Stomach (tissue), 9 donors: ENCODE data around the gene FLT1. TPM values are rescaled to one million over a fixed set of nuclear protein-coding genes. Genes with fewer than 3 reads are reported as not detected.

Source experiments
- DNase-seq, 2 donors: peaks; one replicate each; pipeline versions ENCODE4 v3.0.0 to v3.0.0-alpha.2; 2013 to 2019
- H3K27ac ChIP-seq, 5 donors: fragments of 200-600 bp in 4 of 5; sonication (generic) in 4 of 5; one replicate each; pipeline ENCODE4 v1.5.1; 2013 to 2019; ENCODE audit warnings: mild to moderate bottlenecking in 1 of 5, moderate library complexity in 1 of 5
- H3K27me3 ChIP-seq, 3 donors: fragments of 200-600 bp; sonication (generic); one replicate each; pipeline ENCODE4 v1.5.1; 2017 to 2019; ENCODE audit warnings: mixed run types in 1 of 3
- H3K36me3 ChIP-seq, 4 donors: fragments of 200-600 bp; sonication (generic); 1 replicate in 3 of 4; 2 replicates in 1 of 4; pipeline ENCODE4 v1.5.1; 2016 to 2019
- H3K4me1 ChIP-seq, 4 donors: fragments of 200-600 bp; sonication (generic); one replicate each; pipeline ENCODE4 v1.5.1; 2016 to 2019
- H3K4me3 ChIP-seq, 4 donors: fragments of 200-600 bp; sonication (generic) in 3 of 4; one replicate each; pipeline ENCODE4 v1.5.1; 2016 to 2019; ENCODE audit warnings: mild to moderate bottlenecking in 1 of 4
- H3K9me3 ChIP-seq, 4 donors: fragments of 200-600 bp; sonication (generic); one replicate each; pipeline ENCODE4 v1.5.1; 2016 to 2019
- EP300 ChIP-seq: sonication (generic); formaldehyde crosslinking; IDR thresholded peaks from one replicate; pipeline ENCODE4 v1.6.1; 2017; ENCODE audit warnings: antibody characterized with exemption
- POLR2A ChIP-seq, 4 donors: fragments of 450-650 bp; IDR thresholded peaks; one replicate each; pipeline ENCODE4 v1.6.1; 2016; ENCODE audit warnings: antibody characterized with exemption in 4 of 4, control low read depth in 2 of 4, mild to moderate bottlenecking in 1 of 4, moderate library complexity in 1 of 4
- POLR2AphosphoS5 ChIP-seq, 3 donors: sonication (generic); formaldehyde crosslinking; IDR thresholded peaks; one replicate each; pipeline ENCODE4 v1.6.1; 2016; ENCODE audit warnings: antibody characterized with exemption in 3 of 3
- WGBS, 5 donors: extraction: QIAGEN DNeasy Blood & Tissue Kit in 3 of 5; methylation state at CpG; one replicate each; pipeline versions ENCODE4 v1.1.5 to v1.1.7; 2013 to 2018; 5-methylcytosine and 5-hydroxymethylcytosine counted together
- intact Hi-C: fragments of 100-400 bp; cut with DNase I; formaldehyde crosslinking; loops from one replicate; pipeline ENCODE4 v1.15.1; 2023; ENCODE audit warnings: low total_unique reads
- polyA plus RNA-seq, 3 donors: library from polyadenylated mRNA; stranded (reverse); fragments of 200-250 nt; gene quantifications; one replicate each; pipeline ENCODE4 v1.2.3, GENCODE V29; 2013
- total RNA-seq, 5 donors: library from RNA; depleted of rRNA; stranded (reverse); fragments of >200 nt; gene quantifications; one replicate each; pipeline versions ENCODE4 v1.1.0 to v1.2.3, GENCODE V29; 2014 to 2016
- TF ChIP-seq, protein P1 (sequence below), 7 experiments: fragments of 450-650 bp in 4 of 7; fragments of 200-600 bp in 3 of 7; sonication (generic) in 3 of 7; IDR thresholded peaks; one replicate each; pipeline ENCODE4 v1.5.1; 2016 to 2019; ENCODE audit warnings: antibody characterized with exemption in 7 of 7, control low read depth in 2 of 7, mild to moderate bottlenecking in 1 of 7
- donor health status: healthy with polysubstance abuse.
- donor health status: Bipolar disorder and iron deficiency.
- donor health status: healthy.

FLT1 gene
- total and polyA plus RNA-seq, 8 donors, result 1.00 to 41.9 (median 3.6) TPM; not detected in 1

DNA sequence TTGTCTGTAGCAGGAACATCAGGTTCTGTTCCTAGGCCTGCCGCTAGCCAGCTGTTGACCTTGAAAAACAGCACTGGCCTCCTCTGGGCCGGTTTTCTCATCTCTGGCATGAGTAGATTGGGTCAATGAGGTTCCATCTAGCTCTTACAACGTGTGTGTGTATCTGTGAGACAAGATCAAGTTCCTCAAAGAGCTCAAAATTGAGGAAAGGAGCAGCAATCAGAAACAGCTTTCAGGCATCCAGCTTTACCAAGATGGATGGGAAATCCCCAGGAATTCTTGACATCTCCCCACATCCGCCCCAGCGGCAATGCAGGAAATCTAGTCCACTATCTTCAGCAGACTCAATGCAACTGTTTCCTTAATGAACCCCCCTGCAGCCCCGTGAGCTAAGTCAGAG lies 4.9 kb downstream of the FLT1 start:
- 49 to 54% (median 54%) methylated on average over 6 of the region's 6 CpGs for WGBS, 5 donors
- no peak overlapping the region for H3K4me3 ChIP-seq
- DNase-seq, result no peak
- peaks cover 12 to 96% (median 48%) of the 10 kb centered on the region in 3 donors for H3K27me3 ChIP-seq
- no peaks in the 10 kb centered on the region for H3K36me3 ChIP-seq
- TF ChIP-seq EP300, result no peak
- no peak for TF ChIP-seq POLR2A (IDR thresholded peaks at IDR 0.05)
- TF ChIP-seq POLR2AphosphoS5 (IDR thresholded peaks at IDR 0.05), result no peak
- TF ChIP-seq, protein P1, sequence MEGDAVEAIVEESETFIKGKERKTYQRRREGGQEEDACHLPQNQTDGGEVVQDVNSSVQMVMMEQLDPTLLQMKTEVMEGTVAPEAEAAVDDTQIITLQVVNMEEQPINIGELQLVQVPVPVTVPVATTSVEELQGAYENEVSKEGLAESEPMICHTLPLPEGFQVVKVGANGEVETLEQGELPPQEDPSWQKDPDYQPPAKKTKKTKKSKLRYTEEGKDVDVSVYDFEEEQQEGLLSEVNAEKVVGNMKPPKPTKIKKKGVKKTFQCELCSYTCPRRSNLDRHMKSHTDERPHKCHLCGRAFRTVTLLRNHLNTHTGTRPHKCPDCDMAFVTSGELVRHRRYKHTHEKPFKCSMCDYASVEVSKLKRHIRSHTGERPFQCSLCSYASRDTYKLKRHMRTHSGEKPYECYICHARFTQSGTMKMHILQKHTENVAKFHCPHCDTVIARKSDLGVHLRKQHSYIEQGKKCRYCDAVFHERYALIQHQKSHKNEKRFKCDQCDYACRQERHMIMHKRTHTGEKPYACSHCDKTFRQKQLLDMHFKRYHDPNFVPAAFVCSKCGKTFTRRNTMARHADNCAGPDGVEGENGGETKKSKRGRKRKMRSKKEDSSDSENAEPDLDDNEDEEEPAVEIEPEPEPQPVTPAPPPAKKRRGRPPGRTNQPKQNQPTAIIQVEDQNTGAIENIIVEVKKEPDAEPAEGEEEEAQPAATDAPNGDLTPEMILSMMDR (IDR thresholded peaks at IDR 0.05), result no peak
- H3K27ac ChIP-seq, result no peak overlapping the region
- no peaks in the 10 kb centered on the region for H3K9me3 ChIP-seq
- peaks cover 13 to 18% (median 16%) of the 10 kb centered on the region in 4 donors for H3K4me1 ChIP-seq
- intact Hi-C loops, result no loop called here

DNA sequence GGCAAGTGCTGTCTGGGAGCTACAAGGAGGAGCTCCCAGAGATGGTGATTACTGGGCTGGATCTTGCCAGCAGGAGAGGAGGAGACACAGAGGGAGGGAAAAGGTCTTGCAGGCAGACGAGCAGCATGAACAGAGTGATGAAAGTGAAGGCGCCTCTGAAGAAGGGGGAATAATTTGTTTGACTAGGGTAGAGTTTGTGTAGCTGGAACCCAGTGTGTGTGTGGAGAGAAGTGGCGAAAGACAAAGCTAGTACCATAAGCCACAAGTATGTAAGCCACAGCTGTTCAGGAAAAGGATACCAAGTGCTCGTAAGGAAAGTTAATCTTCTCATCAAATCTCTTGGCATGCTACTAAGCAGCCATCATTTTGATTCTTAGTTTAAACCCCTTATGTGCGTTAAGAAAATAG lies 5.4 kb downstream of the FLT1 start:
- TF ChIP-seq, protein P1 (IDR thresholded peaks at IDR 0.05), result no peak
- TF ChIP-seq EP300 (no peak), POLR2AphosphoS5 (IDR thresholded peaks at IDR 0.05) (no peak), POLR2A (IDR thresholded peaks at IDR 0.05) (no peak)
- WGBS, 5 donors, result 33 to 46% (median 46%) methylated on average over 5 of the region's 5 CpGs
- Histone ChIP-seq H3K36me3 (no peaks in the 10 kb centered on the region), H3K4me1 (peaks cover 8 to 12% (median 11%) of the 10 kb centered on the region in 4 donors), H3K27ac (no peak overlapping the region), H3K27me3 (peaks cover 9 to 94% (median 44%) of the 10 kb centered on the region in 3 donors), H3K9me3 (no peaks in the 10 kb centered on the region), H3K4me3 (no peak overlapping the region)
- intact Hi-C loops, result no loop called here
- DNase-seq, result no peak

DNA sequence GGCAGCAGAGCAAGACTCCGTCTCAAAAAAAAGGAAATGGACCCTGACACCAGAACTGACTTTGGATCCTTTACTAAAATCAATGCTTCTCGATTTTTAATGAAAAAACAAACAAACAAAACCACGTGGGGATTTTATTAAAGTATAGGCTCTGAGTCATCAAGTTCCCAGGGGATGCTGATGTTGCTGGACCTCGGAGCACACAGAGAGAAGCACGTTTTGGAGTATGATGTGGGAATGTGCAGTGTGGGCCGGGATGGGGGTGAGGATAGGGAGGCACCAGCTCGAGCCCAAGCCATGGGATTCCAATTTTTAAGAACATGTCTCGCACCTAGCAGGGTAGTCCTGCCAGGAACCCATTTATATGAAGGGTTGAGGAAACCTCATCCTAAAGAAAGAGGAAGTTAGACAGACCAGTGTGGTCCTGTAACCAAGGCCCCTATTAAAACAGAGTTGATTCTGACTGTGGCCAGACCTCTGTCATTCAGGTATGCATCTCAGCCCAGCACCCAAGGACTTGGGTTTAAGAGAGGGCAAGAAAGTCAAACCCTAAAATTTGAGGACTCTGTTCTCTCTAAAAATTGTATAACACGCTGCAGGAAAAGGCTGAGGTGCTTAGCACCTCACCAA lies 6.4 kb downstream of the FLT1 start:
- Histone ChIP-seq H3K27ac (no peak overlapping the region), H3K4me1 (peaks cover 0 to 2% (median under 1%) of the 10 kb centered on the region in 4 donors), H3K9me3 (no peaks in the 10 kb centered on the region), H3K27me3 (peaks cover 0 to 92% (median 34%) of the 10 kb centered on the region in 3 donors), H3K4me3 (no peak overlapping the region), H3K36me3 (no peaks in the 10 kb centered on the region)
- TF ChIP-seq EP300 (no peak), POLR2A (IDR thresholded peaks at IDR 0.05) (no peak), POLR2AphosphoS5 (IDR thresholded peaks at IDR 0.05) (no peak)
- TF ChIP-seq, protein P1 (IDR thresholded peaks at IDR 0.05), result no peak
- WGBS, 5 donors, result 57 to 75% (median 69%) methylated on average over 9 of the region's 9 CpGs
- no peak for DNase-seq
- intact Hi-C loops, result no loop called here

DNA sequence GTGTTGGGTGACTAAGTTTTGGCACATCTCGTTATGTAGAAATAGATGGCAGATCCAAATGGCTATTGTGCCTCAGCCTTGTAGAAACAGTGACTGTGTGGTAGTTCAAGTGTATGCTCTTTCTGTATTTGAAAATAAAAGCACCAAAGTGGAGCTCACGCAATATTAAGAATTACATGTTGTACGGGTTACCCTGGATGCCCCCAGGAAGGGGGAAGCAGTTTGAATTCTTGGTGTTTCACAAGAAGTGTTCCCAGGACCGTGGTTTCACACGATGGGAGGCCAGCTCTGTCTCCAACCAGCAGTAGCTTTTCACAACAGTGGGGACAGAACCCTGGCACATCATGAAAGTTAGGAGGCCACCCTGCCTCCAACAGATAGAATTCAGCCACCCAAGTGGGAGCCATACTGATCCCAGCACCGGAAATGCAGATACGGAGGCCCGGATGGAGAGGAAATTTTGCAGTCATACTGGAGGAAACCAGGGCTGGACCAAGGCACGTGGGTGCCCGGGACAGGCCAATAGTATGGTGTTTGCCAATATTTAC lies 8.9 kb downstream of the FLT1 start:
- H3K4me3 ChIP-seq, result no peak overlapping the region
- no peak overlapping the region for H3K27ac ChIP-seq
- peaks cover 0 to 85% (median 9%) of the 10 kb centered on the region in 3 donors for H3K27me3 ChIP-seq
- intact Hi-C loops, result no loop called here
- H3K9me3 ChIP-seq, result no peaks in the 10 kb centered on the region
- 76 to 81% (median 77%) methylated on average over 7 to 10 of the region's 10 CpGs for WGBS, 5 donors
- H3K4me1 ChIP-seq, result no peaks in the 10 kb centered on the region
- DNase-seq, result no peak
- TF ChIP-seq POLR2AphosphoS5 (IDR thresholded peaks at IDR 0.05) (no peak), POLR2A (IDR thresholded peaks at IDR 0.05) (no peak), EP300 (no peak)
- TF ChIP-seq, protein P1 (IDR thresholded peaks at IDR 0.05), result no peak
- no peaks in the 10 kb centered on the region for H3K36me3 ChIP-seq
